GM20000 (cell line): ENCODE results near the gene ARMC3.
"Not testable (repeated sequence)": the region's sequence is repeated elsewhere in the genome, so short reads cannot be mapped to it uniquely, and the experiment has no call there.

Experiments
- DNase-seq: peaks from one replicate; pipeline ENCODE4 v3.0.0; 2012; ENCODE audit warnings: low spot score
- CTCF ChIP-seq: IDR thresholded peaks from 2 replicates; pipeline ENCODE4 v1.5.1; 2012; ENCODE audit warnings: mild to moderate bottlenecking, control low read depth; ENCODE audit errors: extremely low read depth, missing control alignments

Gene ARMC3

GRCh38 chr10:22911889-22912762 is 15.7 kb upstream of the ARMC3 start:
- no peak for DNase-seq

GRCh38 chr10:22912763-22913384 is 15.0 kb upstream of the ARMC3 start:
- TF ChIP-seq CTCF: no peak
- no peak for DNase-seq

More at GRCh38 chr10:22911889-22912762, 15.7 kb upstream of the ARMC3 start:
- no peak for TF ChIP-seq CTCF

GRCh38 chr10:22913474-22914092 is 14.3 kb upstream of the ARMC3 start:
- no peak for DNase-seq
- no peak for TF ChIP-seq CTCF

GRCh38 chr10:22915314-22915713 is 12.5 kb upstream of the ARMC3 start:
- no peak for DNase-seq
- no peak for TF ChIP-seq CTCF

- DNase-seq: no peak
- TF ChIP-seq CTCF: no peak
These were observed 2.8 kb upstream of the ARMC3 start for GRCh38 chr10:22925088-22925487.

GRCh38 chr10:22927166-22927565 is 687 bp upstream of the ARMC3 start:
- DNase-seq: no peak
- no peak for TF ChIP-seq CTCF

GRCh38 chr10:22929053-22929452 is 1.2 kb downstream of the ARMC3 start:
- not testable (repeated sequence) for DNase-seq
